Thyroid gland (tissue), 4 donors: Measurements from ENCODE around the gene EZH1. TPM values are rescaled to one million over a fixed set of nuclear protein-coding genes. Genes with fewer than 3 reads are reported as not detected.

Experiments
- DNase-seq, 2 donors: peaks; one replicate each; pipeline ENCODE4 v3.0.0-alpha.2; 2019
- H3K27ac ChIP-seq, 3 donors: fragments of 200-600 bp; sonication (generic); 1 replicate in 2 of 3; 2 replicates in 1 of 3; pipeline ENCODE4 v1.5.1; 2016 to 2019; ENCODE audit warnings: mild to moderate bottlenecking in 1 of 3, moderate library complexity in 1 of 3
- H3K27me3 ChIP-seq: fragments of 200-600 bp; sonication (generic); one replicate; pipeline ENCODE4 v1.5.1; 2019
- H3K36me3 ChIP-seq, 2 donors: fragments of 200-600 bp; sonication (generic); one replicate each; pipeline ENCODE4 v1.5.1; 2016 to 2019
- H3K4me1 ChIP-seq, 2 donors: fragments of 200-600 bp; sonication (generic); one replicate each; pipeline ENCODE4 v1.5.1; 2017 to 2019
- H3K4me3 ChIP-seq, 3 donors: fragments of 200-600 bp; sonication (generic); replicated peaks in 1 of 3; 1 replicate in 2 of 3; 2 replicates in 1 of 3; pipeline ENCODE4 v1.5.1; 2016; ENCODE audit warnings: mild to moderate bottlenecking in 1 of 3
- H3K9me3 ChIP-seq: fragments of 200-600 bp; sonication (generic); one replicate; pipeline ENCODE4 v1.5.1; 2017
- POLR2A ChIP-seq, 2 donors: fragments of 450-650 bp; IDR thresholded peaks; one replicate each; pipeline ENCODE4 v1.6.1; 2017; ENCODE audit warnings: antibody characterized with exemption in 2 of 2, mild to moderate bottlenecking in 2 of 2, moderate library complexity in 1 of 2
- WGBS, 2 donors: methylation state at CpG; one replicate each; pipeline ENCODE4 v1.1.5; 2017; 5-methylcytosine and 5-hydroxymethylcytosine counted together
- intact Hi-C: fragments of 100-400 bp; cut with DNase I; formaldehyde crosslinking; loops from one replicate; pipeline ENCODE4 v1.15.1; 2023
- total RNA-seq, 4 donors: library from RNA; depleted of rRNA; stranded (reverse); fragments of >200 nt; gene quantifications; one replicate each; pipeline ENCODE4 v1.2.3, GENCODE V29; 2016
- TF ChIP-seq, protein P1 (sequence below), 6 experiments: fragments of 200-600 bp in 3 of 6; fragments of 450-650 bp in 3 of 6; sonication (generic) in 3 of 6; IDR thresholded peaks; one replicate each; pipeline ENCODE4 v1.5.1; 2016 to 2019; ENCODE audit warnings: antibody characterized with exemption in 6 of 6, mild to moderate bottlenecking in 2 of 6, inconsistent platforms in 1 of 6, moderate library complexity in 1 of 6

The EZH1 gene
- total RNA-seq, 4 donors from 2014 or later = 39.3 to 69.2 (median 56.4) TPM

DNA sequence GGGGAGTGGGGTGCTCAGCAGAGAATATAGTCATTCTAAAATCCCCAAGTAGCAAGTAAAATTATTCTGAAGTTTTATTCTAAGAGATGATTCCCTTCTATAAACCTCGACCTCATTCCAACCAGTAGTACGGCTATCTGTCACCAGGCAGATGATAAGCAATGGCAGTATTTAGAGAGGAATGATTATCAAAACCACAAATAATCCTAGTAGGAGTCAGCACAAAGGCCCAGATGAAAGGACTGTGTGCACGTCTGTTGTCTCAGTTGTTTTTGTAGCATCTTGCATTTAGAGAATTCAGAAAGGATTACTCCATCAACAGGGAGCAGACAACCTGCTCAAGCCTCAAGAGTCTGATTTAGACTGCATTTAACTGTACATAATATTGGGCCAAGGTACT is 21.2 kb downstream of the EZH1 start:
- no peak overlapping the region for H3K27ac ChIP-seq
- 96 to 99% methylated on average over 3 of the region's 3 CpGs for WGBS, 2 donors
- no peaks in the 10 kb centered on the region for H3K27me3 ChIP-seq
- H3K36me3 ChIP-seq = peaks cover 44 to 71% of the 10 kb centered on the region in 2 donors
- H3K4me1 ChIP-seq = no peaks in the 10 kb centered on the region
- no peaks in the 10 kb centered on the region for H3K9me3 ChIP-seq
- TF ChIP-seq POLR2A (IDR thresholded peaks at IDR 0.05) = no peak
- TF ChIP-seq, protein P1, sequence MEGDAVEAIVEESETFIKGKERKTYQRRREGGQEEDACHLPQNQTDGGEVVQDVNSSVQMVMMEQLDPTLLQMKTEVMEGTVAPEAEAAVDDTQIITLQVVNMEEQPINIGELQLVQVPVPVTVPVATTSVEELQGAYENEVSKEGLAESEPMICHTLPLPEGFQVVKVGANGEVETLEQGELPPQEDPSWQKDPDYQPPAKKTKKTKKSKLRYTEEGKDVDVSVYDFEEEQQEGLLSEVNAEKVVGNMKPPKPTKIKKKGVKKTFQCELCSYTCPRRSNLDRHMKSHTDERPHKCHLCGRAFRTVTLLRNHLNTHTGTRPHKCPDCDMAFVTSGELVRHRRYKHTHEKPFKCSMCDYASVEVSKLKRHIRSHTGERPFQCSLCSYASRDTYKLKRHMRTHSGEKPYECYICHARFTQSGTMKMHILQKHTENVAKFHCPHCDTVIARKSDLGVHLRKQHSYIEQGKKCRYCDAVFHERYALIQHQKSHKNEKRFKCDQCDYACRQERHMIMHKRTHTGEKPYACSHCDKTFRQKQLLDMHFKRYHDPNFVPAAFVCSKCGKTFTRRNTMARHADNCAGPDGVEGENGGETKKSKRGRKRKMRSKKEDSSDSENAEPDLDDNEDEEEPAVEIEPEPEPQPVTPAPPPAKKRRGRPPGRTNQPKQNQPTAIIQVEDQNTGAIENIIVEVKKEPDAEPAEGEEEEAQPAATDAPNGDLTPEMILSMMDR (IDR thresholded peaks at IDR 0.05) = no peak
- DNase-seq = no peak
- intact Hi-C loops = loop anchor here (5.0 kb wide), 1 partner anchor 39 kb away; the partner anchor contains the start of gene RAMP2
- no peak overlapping the region for H3K4me3 ChIP-seq

DNA sequence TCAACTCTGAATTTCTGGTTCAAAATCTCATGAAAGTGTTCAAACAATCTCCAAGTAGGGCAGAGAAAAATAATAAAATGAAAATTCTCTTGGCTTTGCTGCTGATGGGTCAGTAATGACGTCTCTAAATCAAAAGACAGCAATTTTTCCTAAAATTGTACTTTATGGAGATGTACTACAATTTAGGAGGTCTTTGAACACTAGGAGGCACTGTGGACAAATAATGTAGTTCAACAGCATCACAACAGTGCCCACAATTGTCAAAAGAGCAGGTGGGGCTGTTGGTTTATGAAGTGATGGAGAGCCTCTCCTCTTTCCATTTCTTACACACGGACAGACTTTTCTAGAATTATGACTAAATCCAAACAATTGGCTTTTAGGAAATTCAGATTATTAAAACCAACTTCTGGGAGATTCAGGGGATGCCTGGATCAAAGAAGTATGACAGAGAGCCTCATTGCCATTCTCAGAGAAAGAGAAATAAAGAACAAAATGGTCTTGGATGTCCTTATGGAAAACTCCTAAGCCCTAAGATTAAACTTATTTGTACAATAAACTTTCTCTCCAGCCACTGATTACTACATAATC is 23.8 kb downstream of the EZH1 start:
- TF ChIP-seq, protein P1 (IDR thresholded peaks at IDR 0.05) = peak in 5 of 6 experiments; percentile 46 to 73 (median 68)
- no peak for TF ChIP-seq POLR2A (IDR thresholded peaks at IDR 0.05)
- DNase-seq = no peak
- Histone ChIP-seq H3K27ac (no peak overlapping the region), H3K4me1 (no peaks in the 10 kb centered on the region), H3K4me3 (no peak overlapping the region), H3K27me3 (no peaks in the 10 kb centered on the region), H3K36me3 (peaks cover 47 to 67% of the 10 kb centered on the region in 2 donors), H3K9me3 (no peaks in the 10 kb centered on the region)
- intact Hi-C loops = loop anchor here (5.0 kb wide), 1 partner anchor 41 kb away; the partner anchor contains the start of gene RAMP2
- 13 to 17% methylated on average over 2 of the region's 2 CpGs for WGBS, 2 donors

GRCh38 chr17:42709561-42709960 is 35.3 kb downstream of the EZH1 start:
- intact Hi-C loops = no loop called here
- WGBS, 2 donors = 44 to 86% methylated on average over 1 to 2 of the region's 2 CpGs
- Histone ChIP-seq H3K4me1 (no peaks in the 10 kb centered on the region), H3K27ac (no peak overlapping the region), H3K9me3 (no peaks in the 10 kb centered on the region), H3K4me3 (no peak overlapping the region), H3K36me3 (peaks cover 92 to 93% of the 10 kb centered on the region in 2 donors), H3K27me3 (no peaks in the 10 kb centered on the region)
- TF ChIP-seq POLR2A (IDR thresholded peaks at IDR 0.05) = no peak
- TF ChIP-seq, protein P1 (IDR thresholded peaks at IDR 0.05) = no peak
- no peak for DNase-seq

DNA sequence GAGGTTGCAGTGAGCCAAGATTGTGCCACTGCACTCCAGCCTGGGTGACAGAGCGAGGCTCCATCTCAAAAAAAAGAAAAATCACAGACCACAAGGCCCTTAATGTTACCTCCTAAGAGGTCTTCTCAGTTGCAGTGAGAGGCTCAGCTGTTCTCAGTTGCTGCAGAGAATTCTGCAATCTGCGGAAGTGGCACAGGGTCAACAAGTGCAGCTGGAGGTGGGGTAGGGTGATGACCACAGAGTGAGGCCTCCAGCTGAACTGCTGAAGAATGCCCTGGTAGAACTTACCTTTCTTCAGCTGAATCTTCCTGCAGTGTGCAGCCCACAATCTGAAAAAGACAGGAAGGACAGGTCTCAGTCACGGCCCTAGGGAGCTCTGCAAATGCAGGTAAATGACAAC is 36.3 kb downstream of the EZH1 start:
- no peaks in the 10 kb centered on the region for H3K9me3 ChIP-seq
- H3K27ac ChIP-seq = no peak overlapping the region
- no peak for TF ChIP-seq POLR2A (IDR thresholded peaks at IDR 0.05)
- TF ChIP-seq, protein P1 (IDR thresholded peaks at IDR 0.05) = no peak
- H3K36me3 ChIP-seq = peaks cover 95% of the 10 kb centered on the region in 2 donors
- no peak for DNase-seq
- no peaks in the 10 kb centered on the region for H3K4me1 ChIP-seq
- H3K4me3 ChIP-seq = no peak overlapping the region
- 96 to 100% methylated on average over 3 of the region's 3 CpGs for WGBS, 2 donors
- intact Hi-C loops = no loop called here
- H3K27me3 ChIP-seq = no peaks in the 10 kb centered on the region

- Histone ChIP-seq H3K4me1 (no peaks in the 10 kb centered on the region), H3K27me3 (no peaks in the 10 kb centered on the region), H3K4me3 (no peak overlapping the region), H3K9me3 (no peaks in the 10 kb centered on the region), H3K27ac (no peak overlapping the region), H3K36me3 (peaks cover 94 to 96% of the 10 kb centered on the region in 2 donors)
- intact Hi-C loops = no loop called here
- no peak for DNase-seq
- 80 to 86% methylated on average over 5 of the region's 5 CpGs for WGBS, 2 donors
- TF ChIP-seq POLR2A (IDR thresholded peaks at IDR 0.05) = no peak
- TF ChIP-seq, protein P1 (IDR thresholded peaks at IDR 0.05) = no peak
These were observed 38.1 kb downstream of the EZH1 start for GRCh38 chr17:42706732-42707131.
